GM19099 (cell line): ENCODE data around the gene OR13J1.

Experiments
- POLR2A ChIP-seq: IDR thresholded peaks from 3 replicates; pipeline ENCODE4 v1.6.1; 2011; ENCODE audit warnings: low read depth; ENCODE audit not compliant: insufficient read length; ENCODE audit errors: extremely low read depth

OR13J1 gene

DNA sequence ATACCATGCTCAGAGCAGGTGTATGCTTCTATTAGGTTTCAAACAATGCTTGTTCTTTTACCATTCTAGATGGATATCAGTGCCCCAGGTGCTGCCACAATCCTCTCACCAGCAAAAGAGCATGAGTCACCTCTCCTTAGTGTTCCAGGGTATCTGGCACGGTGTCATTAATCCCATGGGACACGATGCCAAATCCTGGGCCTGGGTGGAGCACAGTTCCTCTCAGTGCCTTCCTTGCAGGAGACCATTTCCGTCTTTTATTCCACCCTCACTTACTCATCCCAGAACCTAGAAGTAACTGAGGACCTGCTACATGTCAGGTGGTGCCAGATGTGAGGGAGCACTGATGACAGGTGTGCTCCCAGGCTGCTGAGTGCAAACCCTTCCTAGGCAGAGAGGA lies 1.3 kb upstream of the OR13J1 start:
- no peak for TF ChIP-seq POLR2A

DNA sequence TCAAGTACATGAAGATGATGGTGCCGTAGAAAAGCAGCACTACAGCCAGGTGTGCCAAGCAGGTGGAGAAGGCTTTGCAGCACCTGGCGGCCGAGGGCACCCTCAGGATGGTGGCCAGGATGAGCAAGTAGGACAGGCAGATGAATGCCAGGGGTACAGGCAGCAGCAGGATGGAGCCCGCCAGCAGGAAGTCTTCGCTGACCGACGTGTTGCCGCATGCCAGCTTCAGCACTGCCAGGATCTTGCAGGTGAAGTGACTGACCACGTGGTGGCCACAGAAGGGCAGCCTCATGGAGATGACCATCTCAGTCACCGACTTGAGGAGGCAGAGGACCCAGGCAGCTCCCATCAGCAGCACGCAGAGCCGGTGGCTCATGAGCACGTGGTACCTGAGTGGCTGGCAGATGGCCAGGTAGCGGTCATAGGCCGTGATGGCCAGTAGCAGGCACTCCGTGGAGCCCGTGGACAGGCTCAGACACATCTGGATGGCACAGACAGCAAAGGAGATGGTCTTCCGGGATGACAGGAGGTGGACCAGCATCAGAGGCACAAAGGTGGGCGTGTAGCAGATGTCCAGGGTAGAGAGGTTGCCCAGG lies 482 bp downstream of the OR13J1 start:
- TF ChIP-seq POLR2A: no peak

DNA sequence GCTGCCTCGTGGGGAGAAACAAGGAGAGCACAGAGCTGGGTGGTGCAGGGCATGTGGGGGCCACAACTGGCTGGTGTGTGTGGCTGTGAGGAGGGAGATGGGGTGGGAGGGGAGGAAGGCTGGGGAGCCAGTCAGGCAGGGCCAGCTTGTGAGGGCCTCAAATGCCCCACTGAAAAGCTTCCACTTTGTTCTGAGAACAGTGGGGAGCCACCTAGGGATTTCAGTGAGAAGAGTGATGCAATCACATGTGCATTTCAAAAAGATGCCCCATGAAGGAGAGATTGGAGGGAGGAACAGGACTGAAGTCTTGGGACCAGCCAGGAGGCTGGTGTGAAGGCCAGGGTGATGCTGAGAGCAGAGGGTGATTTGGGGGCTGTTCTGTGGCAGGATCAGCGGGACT lies 1.3 kb downstream of the OR13J1 start:
- TF ChIP-seq POLR2A: no peak

DNA sequence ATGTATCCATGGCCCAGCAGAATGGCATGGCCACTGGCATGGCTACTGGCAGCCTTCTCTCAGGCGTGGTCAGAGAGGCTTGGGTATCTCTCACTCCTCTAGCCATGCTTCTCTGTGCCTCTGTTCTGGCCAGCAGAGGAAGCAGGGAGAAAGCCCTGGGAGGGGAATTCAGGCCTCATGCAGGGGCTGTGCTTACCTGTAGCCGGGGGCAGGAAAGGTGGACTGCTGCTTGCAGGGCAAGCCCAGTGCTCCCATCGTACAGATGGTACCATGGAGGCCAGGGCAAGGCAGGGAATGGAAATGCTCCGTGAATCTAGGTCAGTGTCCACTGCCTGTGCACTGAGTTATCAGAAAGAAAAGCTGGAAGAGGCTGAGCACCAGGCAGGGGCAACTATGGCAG lies 2.7 kb downstream of the OR13J1 start:
- no peak for TF ChIP-seq POLR2A

DNA sequence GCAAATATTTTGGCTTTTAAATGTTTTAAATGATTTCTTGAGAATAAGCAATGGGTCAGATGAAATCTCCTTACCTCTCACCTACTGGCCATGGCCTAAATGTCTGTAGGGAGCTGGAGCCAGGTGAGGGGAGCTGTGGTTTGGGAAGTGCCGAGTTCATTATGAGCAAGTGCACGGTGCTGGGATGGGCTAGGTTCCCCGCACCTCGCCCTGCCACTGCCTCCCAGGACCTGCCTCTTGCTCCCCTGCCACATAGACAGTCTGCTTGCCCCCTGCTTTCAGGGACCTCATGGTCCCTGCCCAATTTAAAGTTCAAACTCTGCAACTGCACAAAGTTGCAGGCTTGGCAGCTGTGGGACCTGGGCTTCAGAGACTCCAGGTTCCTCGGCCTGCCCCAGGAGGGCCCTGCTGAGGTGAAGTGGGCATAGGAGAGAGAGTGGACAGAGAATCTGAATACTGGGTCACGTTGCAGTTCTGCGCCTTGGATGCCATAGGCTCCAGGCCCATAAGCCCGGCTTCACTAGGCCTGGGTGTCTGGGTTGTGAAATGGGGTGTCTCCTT lies 5.4 kb downstream of the OR13J1 start:
- no peak for TF ChIP-seq POLR2A

DNA sequence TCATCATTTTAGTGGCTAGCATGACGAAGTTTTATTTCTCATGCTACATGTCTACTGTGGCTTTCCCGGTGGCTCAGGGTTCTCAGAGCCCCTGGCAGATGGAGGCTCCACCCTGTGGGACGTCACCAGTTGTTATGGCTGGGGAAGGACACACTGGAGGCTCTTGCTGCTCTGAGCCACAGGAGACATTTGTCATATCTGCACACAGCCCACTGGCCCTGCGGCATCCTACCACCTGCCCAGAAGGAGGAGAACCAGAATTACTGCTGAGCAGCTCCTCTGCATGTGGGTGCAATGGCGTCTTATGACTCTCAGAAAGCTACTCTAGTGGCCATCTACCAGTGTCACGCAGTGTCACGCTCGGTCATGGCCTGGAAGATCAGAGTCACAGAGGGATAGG lies 6.6 kb downstream of the OR13J1 start:
- no peak for TF ChIP-seq POLR2A

DNA sequence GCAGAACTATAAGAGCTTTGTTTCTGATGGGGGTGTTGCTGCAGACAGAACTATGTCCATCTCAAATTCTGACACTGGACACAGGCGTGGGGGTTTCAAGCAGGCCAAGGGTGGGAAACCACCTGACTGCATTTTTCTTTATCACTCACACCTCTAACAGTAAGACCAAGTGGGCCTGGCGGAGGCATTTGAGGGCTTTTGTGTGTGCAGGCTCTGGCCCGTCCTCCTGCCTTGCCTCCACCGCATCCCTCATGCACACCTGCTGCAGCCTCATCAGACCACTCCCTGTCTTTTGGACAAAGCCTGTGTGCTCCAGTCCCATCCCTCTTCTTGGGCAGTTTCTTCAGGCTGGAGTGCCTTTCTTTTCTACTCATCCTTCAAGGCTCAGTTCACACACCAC lies 7.9 kb downstream of the OR13J1 start:
- no peak for TF ChIP-seq POLR2A

DNA sequence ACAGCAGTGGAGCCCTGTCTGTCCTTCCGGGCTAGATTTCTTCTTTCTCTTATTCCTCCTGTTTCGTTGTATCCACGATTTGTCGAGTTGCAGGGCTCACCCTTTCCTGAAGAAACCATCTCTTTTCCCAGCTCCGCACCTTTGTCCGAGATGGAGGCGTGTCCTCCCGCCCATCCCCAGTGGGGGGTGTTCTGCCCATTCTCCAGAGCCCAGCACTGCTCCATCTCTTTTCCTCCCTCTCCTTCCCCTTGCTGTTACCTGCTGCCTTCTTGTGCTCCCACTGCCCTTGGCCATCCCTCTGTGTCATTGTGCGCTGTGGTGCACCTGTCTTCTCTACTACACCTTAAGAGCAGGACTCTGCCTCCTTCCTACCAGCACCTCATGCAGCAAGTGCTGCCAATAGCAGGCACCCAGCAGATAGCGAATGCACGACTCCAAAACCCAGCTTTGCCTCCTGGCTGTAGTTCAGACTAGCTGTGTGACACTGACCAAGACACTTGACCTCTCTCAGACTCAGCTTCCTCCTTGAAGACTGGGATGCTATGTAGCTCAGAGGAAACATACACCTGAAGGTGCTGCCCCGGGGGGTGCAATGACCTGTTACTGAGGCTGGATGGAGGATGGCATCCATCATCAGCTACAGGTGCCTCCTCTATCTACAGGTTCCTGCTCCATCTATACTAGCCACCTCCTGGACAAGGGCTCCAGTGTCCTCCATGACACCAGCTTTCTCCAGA lies 8.9 kb downstream of the OR13J1 start:
- TF ChIP-seq POLR2A: no peak

DNA sequence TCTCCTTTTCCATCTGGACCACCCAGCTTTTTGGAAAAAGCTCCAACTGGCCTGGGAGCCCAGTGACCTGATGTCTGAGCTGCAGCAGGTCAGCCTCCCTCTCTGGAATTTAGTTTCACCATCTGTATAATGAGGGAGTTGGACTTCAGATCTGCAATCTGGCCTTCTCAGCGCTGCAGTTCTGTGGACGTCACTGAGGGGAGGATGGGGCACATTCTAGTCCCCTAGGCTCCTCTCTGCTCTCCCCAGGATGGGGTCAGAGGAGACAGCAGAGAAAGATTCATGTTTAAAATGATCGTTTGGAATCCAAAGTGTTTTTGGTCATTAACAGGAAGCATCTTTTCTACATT lies 10.2 kb downstream of the OR13J1 start:
- no peak for TF ChIP-seq POLR2A

DNA sequence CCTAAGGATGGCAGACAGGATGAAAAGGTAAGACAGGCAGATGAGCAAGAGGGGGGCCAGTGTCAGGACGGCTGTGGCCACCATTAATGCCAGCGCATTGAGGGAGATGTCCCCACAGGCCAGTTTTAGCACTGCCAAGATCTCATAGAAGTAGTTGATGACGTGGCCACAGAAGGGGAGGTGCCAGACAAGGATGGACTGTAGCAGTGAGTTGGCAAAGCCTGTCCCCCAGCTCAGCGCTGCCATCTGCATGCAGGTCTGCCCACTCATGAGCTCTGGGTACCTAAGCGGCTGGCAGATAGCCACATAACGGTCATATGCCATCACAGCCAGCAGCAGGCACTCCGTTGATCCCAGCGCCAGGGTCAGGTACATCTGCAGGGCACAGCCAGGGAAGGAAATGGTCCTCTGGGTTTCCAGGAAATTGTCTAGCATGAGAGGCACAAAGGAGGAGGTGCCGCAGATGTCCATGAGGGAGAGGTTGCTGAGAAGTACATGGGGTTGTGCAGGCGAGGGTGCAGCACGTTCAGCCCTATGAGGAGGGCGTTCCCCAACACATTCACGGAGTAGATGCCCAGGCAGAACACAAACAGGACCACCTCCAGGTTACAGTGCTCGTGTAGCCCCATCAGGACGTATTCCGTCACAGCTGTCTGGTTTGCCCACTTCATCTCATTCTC lies 10.8 kb downstream of the OR13J1 start:
- TF ChIP-seq POLR2A: no peak

DNA sequence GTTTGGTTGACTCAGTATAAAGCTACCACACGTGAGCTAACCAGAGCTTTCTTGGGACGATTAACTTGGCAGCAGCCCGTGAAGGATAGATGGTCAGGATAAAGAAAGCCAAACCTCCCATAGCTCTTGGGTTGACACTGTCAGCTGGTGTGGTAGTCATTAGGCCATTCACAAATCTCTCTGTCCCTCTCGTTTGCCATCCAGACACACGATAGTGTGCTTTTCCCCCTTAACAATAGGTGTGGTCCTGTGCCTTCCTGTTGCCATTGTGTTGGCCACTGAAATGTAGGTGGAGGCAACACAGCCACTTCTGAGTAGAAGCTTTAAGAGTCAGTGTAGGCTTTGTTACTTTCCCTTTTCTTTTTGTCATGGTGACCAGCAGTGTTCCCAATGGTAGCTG lies 11.7 kb downstream of the OR13J1 start:
- TF ChIP-seq POLR2A: no peak

DNA sequence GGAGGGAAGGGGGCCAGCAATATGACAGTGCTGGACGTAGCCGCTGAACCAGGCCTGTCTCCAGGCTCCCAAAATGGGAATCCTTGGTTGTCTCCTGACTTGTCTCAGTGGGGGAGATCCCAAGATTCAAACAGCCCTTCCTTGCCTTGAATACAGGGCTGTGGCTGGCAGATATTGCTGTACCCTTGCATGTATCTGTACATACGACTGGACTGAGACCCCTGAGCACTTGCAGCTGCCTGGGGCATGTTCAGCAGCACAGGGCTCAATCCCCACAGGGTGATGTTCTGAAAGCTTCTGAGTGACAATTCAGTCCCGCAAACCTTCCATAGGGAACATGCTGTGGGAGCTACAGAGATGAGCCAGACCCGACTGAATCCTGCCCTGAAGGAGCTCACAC lies 13.3 kb downstream of the OR13J1 start:
- TF ChIP-seq POLR2A: no peak

DNA sequence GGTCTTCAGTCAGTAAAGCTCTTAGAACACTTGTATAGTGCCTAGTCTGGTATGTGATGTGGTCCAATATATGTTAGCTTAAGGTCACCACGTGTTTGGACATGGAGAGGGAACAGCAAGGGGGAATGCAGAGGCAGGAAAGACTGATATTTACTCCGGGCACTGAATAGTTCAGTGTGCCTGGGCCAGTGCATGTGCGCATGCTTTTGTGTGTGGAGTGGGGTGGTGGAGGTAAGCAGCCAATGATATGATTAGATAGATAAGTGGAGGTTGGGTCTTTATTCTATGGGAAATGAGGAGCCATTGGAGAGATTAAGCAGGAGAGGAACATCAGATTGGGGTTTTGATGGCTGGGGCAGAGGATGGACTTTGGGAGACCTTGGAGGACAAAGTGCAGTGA lies 14.0 kb downstream of the OR13J1 start:
- no peak for TF ChIP-seq POLR2A

DNA sequence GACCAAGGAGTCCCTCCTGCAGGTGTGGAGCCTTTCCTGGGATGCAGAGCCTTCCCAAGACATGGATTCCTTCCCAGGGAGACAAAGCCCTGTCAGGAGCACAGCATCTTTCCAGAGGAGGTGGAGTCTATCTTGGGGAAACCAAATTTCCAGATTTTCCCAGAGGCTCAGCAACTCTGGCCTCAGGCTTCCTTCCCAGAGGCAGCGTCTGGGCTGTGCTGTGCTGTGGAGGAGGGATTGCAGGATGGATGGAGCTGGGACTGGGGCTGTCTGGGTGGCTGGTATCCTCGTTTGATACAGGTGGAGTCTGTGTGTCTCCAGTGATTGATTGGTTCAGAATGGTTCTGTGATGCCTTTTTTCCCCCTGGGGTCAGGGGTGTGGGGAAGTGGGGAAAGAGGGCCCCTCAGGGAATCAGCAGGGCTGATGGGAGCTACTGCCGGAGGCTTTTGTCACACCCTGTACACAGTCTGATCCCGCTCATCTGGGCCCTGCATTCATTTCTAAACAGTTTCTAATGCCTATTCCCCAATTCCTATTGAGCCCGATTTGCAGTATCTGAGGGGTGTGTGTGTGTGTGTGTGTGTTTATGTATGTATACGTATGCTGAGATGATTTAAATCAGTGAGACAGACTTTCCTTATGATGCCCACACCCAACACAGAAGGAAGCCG lies 16.0 kb downstream of the OR13J1 start:
- no peak for TF ChIP-seq POLR2A

DNA sequence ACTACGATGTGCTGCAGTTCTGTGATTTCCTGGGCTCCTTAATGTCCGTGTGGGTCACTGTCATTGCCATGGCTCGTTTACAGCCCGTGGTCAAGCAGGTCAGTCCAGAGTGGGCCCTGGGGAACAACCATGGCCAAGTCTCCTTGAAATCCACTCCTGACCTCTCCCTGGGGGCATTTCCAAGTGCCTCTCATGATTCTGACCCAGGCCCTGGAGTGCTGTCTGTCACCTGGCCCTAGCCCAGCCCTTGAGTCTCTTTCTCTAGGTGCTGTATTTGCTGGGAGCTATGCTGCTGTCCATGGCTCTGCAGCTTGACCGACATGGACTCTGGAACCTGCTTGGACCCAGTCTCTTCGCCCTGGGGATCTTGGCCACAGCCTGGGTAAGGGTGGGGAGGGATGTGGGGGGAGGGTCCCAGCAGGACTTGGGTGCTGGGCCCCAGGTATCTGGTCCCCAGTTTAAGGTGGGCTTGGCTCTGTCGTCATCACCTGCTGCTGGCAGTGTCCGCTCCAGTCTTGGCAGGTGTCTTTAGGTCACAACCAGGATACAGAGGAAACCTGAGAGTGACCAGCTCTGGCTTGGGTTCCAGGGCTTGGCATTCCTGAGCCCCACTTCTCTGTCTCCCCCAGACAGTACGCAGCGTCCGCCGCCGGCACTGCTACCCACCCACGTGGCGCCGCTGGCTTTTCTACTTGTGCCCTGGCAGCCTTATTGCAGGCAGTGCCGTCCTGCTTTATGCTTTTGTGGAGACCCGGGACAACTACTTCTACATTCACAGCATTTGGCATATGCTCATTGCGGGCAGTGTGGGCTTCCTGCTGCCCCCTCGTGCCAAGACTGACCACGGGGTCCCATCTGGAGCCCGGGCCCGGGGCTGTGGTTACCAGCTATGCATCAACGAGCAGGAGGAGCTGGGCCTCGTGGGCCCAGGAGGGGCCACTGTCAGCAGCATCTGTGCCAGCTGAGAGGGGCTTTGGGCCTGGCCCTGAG lies 17.0 kb downstream of the OR13J1 start:
- no peak for TF ChIP-seq POLR2A

DNA sequence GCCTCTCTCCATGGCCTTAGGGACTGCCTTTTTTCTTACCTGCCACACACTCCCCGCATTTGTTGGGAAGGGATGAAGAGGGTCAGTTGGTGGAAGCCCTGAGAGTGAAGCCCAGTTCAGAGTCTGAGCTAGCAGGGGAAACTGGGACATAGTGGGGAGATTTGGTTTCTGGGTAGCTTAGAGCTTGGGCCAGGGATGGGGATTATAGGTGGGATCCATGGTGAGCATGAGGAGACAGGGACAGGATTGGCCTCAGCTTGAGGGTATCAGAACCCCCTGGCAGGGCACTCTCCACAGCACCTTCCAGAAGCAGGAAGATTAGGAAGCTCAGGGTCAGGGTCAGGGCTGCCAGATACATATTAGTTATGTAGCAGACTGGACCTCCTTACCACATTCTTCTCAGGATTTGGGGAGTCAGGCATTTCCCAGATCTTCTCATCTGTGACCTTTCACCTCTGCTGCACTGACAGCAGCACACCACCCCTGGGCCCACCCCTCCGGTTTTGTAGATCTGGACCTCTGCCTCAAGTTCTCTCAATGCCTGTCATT lies 17.9 kb downstream of the OR13J1 start:
- no peak for TF ChIP-seq POLR2A
